Fibroblast of skin of left quadriceps (primary cell): ENCODE data around the gene CFAP100.

ENCODE experiments used
- DNase-seq, 2 experiments: peaks; one replicate each; pipeline ENCODE4 v3.0.0-alpha.2; 2013; ENCODE audit warnings: low read depth in 2 of 2

Gene CFAP100

DNA sequence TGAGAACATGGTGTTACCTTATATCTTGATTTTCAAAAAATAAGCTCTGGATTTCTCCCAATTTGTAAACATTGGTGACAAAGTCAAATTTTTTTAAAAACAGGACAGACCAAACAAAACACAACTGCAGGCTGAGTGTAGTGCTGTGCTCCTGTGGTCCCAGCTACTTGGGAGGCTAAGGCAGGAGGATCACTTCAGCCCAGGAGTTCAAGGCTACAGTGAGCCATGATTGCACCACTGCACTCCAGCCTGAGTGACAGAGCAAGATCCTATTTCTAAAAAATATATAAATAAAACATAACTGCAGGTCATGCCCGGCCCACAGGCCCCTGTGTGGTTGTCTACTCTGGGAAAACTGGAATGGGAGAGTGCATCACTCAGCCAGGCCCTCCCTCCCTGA is 84.9 kb downstream of the CFAP100 start:
- DNase-seq, result no peak

DNA sequence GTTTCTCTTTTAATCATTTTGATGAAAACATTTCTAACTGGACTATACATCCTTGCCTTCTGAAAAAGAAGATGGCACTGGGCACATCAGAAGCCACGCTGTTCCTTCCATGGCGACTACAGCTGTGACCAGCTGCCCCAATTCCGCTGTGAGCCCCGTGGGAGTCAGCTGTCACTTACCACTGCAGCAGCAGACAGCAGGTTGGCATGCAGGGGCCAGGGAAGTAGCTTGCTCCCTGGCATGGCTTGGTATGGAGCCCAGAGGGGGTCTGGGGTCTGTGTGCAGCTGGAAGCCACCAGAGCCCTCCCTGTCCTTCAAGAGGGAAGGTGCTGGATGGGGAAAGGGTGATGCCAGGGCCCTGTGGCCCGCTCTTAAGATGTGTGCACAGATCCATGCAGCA is 85.5 kb downstream of the CFAP100 start:
- DNase-seq, result no peak

DNA sequence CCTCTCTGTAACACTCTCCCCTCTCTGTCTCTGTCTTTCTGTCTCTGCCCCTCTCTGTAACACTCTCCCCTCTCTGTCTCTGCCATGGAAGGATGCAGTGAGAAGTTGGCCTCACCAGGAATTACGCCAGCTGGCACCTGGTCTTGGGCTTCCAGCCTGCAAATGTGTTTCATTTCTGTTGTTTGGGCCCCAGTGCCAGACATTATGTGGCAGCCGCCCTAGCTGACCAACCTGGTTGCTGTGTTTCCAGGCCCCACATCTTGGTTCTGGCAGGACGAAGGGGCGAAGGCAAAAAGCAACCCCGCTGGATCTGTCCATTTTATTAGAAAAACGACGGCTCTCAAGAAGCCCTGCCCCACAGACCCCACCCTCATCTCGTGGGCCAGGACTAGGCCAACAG is 86.2 kb downstream of the CFAP100 start:
- DNase-seq, result no peak

DNA sequence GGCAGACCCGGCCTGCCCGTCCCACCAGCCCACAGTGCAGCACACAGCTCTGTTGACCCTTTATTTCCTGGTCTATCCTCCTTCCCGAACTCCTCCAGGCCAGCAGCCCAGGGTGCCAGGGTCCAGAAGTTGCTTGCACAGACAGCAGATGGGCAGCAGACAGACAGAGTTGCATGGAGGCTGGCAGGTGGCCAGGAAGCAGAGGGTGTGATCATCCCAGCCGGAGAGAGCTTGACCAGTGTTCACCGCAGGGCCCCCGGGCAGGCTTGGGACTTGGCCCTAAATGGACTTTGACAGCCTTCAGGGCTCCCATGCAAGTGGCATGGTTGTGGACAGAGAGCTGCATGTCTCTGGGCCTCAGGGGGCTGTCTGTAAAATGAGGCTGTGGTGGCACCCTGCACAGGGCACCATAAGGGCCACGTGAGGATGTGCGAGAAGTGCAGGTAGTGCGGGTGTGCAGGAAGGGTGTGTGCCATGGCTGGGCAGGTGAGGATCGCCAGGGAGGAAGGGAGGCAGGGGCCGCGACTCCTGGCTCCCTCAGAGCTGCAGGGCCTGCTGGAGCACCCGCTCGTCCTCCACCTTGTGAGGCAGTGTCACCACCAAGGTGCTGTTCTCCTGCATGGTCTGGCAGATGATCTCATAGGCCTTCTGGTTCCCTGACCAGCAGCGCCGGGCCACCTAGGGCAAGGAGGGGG is 87.2 kb downstream of the CFAP100 start:
- no peak for DNase-seq

DNA sequence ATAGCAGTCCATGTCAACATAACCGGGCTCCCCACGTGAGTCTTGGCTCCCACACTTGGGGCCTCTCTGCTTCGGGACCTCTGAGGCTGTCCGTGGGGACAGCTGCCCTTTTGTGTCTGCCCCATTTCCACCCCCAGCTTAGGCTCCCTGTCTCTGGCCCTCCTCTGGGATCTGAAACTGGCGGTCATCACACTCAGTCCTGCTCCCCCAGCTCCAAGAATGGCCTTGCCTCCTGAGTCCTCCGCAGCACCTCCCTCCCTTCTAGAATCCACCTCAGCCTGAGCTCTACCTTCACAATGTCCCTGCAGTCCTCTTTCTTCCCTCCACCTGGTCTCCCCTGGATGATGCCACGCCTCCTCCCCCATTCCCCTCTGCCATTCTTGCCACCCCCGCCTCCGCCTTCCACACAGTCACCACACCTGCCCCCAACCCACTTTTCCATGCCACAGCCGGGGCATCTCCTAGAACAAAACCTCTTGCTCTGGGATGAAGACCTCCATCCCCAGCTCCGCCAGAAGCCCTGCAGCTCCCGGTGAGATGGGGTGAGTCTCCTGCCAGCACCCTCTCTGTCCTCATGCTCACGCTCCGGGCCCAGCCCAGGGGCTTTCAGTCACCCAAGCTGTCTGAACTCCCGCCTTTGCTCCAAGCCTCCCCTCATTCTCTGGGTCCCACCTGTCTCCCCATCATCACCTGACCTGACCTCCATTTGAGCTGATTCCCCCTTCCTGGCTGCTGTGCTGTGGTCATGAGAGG is 88.0 kb downstream of the CFAP100 start:
- DNase-seq, result no peak

DNA sequence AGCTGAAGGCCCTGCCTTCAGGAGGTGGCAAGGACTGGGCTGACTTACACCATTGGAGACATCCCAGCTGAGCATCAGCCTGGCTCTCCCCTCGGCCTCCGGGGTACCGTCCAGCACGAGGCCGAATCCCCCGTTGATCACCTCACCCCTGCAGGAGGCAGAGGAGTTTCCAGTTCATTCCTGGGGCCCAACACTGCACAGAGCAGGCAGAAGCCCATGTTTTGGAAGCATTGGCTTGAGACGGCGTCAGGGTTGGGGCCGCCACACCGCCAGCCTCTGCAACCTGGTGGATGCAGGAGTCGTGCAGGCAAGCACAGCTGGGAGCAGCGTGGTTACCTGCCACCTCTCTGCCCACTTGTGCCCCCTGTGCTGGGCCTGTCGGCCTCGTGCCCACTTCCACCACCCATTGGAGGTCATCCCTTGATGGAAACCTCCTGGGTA is 88.6 kb downstream of the CFAP100 start:
- DNase-seq, result no peak

DNA sequence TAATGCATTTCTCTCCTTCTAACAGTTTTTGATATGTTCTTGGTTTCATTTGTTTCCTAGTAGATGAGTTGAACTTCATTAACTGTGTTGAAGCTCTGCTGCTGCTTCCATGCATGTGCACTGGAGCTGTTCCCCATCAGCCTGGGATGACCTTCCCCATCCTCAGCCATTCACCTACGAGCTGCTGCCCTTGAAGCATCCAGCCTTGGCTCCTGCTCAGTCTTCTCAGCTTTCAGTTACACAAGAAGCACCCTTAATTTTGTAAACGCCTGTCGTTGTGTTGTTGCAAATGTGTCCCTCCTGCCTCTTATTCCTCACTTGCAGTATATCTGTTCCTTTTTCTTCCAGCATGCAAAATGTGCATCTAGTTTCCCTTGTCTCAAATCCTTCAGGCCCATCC is 89.4 kb downstream of the CFAP100 start:
- DNase-seq, result no peak

DNA sequence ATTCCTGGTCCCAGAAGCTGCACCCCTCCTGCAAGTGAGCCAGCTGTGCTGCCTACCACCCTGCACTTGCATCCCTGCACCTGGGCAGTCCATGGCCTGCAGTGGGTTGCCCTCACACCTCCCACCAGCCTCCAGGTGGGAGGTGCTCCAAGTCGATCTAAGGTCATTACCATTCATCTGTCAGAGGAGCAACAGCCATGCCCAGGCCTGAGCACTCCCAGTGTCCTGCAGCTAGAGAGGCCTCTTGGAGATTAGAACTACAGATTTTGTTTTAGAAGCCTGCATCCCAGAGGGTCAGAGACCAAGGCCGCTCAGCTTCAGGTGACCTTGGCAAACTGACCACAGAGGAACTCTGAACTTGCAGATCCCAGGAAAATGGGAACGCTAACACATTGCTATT is 90.0 kb downstream of the CFAP100 start:
- no peak for DNase-seq

DNA sequence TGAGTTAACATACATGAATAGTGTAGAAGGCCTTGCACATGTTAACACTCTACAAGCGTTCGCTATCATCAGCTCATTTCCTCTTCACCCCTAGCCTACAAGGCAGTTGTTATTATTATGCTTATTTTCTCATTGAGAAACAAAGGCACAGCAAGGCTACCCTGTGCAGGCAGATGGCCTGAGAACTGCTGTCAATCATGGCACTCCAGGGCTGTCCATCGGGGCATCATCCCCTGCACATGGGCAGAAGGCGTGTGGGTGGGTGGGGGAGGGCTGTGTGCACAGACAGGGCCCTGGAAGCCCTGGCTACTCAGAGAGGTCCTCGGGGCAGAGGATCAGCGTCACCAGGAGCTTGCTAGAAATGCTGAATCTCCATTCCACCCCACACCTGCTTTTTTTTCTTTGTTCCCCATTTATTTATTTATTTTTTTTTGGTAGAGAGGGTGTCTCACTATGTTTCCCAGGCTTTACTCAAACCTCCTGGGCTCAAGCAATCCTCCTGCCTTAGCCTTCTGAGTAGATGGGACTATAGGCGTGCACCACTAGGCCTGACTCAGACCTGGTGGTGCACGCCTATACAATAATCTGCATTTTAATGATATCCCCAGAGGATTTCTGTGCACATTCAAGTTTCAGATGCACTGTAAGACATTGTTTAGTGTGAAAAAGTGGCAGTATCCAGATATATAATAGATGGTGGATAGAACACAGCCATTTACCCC is 90.6 kb downstream of the CFAP100 start:
- DNase-seq, result no peak

DNA sequence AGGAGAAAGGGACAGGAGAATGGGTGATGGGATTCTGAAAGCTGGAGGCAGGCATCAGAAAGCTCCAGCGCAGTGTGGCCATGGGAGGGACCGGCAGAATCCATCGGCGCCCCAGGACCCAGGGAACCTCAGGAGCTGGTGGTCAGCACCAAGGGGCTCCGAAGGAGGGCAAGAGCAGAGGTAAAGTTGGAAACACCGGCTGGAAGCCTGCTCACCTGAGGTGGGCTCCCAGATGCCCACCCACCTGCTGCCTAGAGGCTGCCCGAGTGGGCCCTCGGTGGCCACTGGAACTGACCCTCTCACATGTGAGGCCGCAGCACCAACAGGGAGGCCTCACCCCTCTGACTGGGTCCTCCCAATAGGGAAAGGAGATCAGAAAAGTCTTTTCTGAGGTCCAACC is 91.2 kb downstream of the CFAP100 start:
- DNase-seq, result no peak
